GM12891 (cell line): ENCODE data around the gene ADAMTS17.

Source experiments
- DNase-seq: peaks from one replicate; pipeline ENCODE4 v3.0.0; 2011; ENCODE audit warnings: low spot score; ENCODE audit not compliant: insufficient read length
- FAIRE-seq: peaks from 2 replicates; lab custom pipeline; 2011; peaks lifted over from hg19 to GRCh38; lab: Jason Lieb, UNC
- PAX5 ChIP-seq: IDR thresholded peaks from 2 replicates; pipeline ENCODE4 v1.6.1; 2011; ENCODE audit warnings: low read length, moderate library complexity, mild to moderate bottlenecking; ENCODE audit not compliant: insufficient read depth, severe bottlenecking
- POLR2A ChIP-seq: IDR thresholded peaks from 2 replicates; pipeline ENCODE4 v1.6.1; 2011; ENCODE audit warnings: low read depth, low read length, control low read depth
- POLR2AphosphoS5 ChIP-seq: IDR thresholded peaks from 2 replicates; pipeline ENCODE4 v1.6.1; 2011; ENCODE audit warnings: low read depth, low read length, control low read depth
- POU2F2 ChIP-seq: IDR thresholded peaks from 2 replicates; pipeline ENCODE4 v1.6.1; 2011; ENCODE audit warnings: low read depth, mild to moderate bottlenecking, control low read depth, low read length, moderate library complexity
- SPI1 ChIP-seq: IDR thresholded peaks from 2 replicates; pipeline ENCODE4 v1.6.1; 2011; ENCODE audit warnings: low read depth, low read length, control low read depth
- TAF1 ChIP-seq: IDR thresholded peaks from 2 replicates; pipeline ENCODE4 v1.6.1; 2011; ENCODE audit warnings: low read depth, low read length, control low read depth

ADAMTS17 gene

DNA sequence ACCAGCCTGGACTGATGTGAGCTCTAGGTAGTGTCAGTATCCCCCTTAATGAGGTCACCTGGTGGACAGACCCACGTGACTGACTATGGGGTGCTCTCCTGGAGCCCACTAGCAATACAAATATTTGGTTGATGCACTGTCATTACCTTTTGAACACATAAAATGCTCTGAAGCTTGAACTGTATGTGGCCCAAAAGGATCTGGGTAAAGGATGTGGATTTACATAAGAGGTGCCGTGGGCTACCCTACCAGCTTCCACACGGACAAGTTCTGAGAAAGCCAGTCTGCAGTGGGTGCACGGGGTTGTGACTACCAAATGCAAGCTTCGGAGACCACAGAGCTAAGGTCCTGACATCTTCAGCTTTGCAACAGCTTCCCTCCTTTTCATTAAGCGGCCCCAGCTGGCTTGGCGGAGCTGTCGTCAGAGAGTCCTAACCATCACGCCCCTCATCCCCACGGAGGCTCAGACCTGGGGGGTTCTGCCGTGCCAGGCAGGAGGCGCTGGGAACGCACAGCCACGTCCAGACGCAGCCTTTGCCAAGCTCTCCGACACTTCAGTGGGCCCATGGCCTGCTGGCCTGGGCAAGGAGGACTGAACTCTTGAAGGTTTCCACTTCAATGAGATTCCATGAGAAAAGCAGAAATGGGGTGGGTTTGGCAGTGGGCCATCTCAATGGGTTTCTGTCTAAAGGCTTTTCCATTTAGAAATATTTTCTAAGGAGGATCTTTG is 228.3 kb downstream of the ADAMTS17 start:
- DNase-seq (no peak), FAIRE-seq (no peak)
- TF ChIP-seq POLR2A (no peak), POLR2AphosphoS5 (no peak), SPI1 (no peak), TAF1 (no peak), POU2F2 (no peak), PAX5 (no peak)

GRCh38 chr15:100112636-100113305 is 229.0 kb downstream of the ADAMTS17 start:
- TF ChIP-seq SPI1 (no peak), TAF1 (no peak), POLR2A (no peak)
- FAIRE-seq: no peak
- no peak for DNase-seq

- TF ChIP-seq POLR2A: no peak
- FAIRE-seq (no peak), DNase-seq (no peak)
These were observed 229.7 kb downstream of the ADAMTS17 start for GRCh38 chr15:100112061-100112420.

- TF ChIP-seq SPI1 (no peak), POU2F2 (no peak), PAX5 (no peak), POLR2A (no peak), POLR2AphosphoS5 (no peak), TAF1 (no peak)
- no peak for FAIRE-seq
- no peak for DNase-seq
These were observed 230.4 kb downstream of the ADAMTS17 start for GRCh38 chr15:100111125-100112060.

DNA sequence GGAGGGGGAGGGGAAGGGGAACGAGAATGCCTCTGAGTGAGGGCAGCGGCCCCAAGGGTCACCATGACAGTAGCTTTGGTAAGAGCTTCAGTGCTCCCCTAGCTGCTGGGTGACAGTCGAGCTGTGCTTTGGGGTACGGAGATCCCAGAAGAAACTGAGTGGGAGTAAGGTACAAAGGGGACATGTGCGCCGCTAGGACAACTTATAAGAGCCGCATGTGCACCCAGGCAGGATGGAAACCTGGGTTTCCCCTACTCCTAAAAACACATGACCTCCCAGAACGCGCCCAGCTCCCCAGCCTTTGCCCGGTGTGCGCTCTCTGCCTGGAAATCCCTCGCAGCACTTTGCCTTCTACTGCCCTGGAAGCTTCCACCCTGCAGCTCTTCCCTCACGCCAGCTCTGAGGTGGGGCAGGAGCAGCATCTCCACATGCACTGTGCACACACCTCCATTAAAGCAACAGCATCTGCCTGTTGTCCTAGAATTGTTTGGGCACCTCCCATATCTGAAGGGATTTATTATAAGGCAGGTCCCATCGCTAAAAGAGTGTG is 232.2 kb downstream of the ADAMTS17 start:
- no peak for DNase-seq
- no peak for FAIRE-seq
- TF ChIP-seq TAF1 (no peak), SPI1 (no peak), POLR2A (no peak), POU2F2 (no peak), PAX5 (no peak), POLR2AphosphoS5 (no peak)

DNA sequence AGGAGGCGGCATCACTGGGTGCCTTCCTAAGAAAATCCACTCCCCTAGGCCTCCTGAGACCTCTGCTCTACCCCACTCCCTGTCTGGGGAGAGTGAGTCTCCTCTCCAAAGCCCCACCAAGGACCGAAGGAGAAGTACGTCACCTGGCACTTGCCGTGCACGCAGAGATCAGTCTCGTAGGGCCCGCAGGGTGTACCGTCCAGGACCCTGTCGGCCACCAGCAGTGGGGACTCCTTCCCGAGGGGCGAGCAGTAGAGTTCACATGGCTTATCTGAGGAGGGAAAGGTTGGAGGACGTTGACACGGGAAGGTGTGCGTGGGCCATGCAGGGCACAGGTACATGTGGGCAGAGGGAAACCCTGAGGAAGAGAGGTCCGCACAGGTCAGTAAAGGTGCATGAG is 232.9 kb downstream of the ADAMTS17 start:
- DNase-seq (no peak), FAIRE-seq (no peak)
- TF ChIP-seq POU2F2 (no peak), TAF1 (no peak), SPI1 (no peak), POLR2A (no peak), PAX5 (no peak), POLR2AphosphoS5 (no peak)

DNA sequence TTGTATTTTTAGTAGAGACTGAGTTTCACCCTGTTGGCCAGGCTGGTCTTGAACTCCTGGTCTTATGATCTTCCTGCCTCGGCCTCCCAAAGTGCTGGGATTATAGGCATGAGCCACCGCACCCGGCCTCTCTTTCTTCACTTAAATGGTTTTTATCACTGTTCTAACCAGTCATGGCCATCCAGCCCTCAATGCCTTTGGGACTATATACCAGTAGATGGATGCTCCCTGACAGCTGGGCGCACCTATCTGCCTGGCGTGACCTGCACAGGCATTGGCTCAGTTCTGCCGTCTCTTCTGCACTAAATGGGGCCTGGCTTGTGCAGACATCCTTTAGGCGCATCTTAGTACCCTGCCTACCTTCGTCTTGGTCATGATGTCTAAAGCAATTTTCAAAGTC is 233.4 kb downstream of the ADAMTS17 start:
- FAIRE-seq (no peak), DNase-seq (no peak)
- no peak for TF ChIP-seq PAX5
- TF ChIP-seq TAF1: no peak
- TF ChIP-seq SPI1: no peak
- no peak for TF ChIP-seq POLR2A
- no peak for TF ChIP-seq POLR2AphosphoS5
- TF ChIP-seq POU2F2: no peak

- no peak for DNase-seq
- no peak for FAIRE-seq
- TF ChIP-seq POU2F2: no peak
- TF ChIP-seq POLR2AphosphoS5: no peak
- TF ChIP-seq SPI1: no peak
- TF ChIP-seq POLR2A: no peak
- TF ChIP-seq TAF1: no peak
- TF ChIP-seq PAX5: no peak
These were observed 234.1 kb downstream of the ADAMTS17 start for GRCh38 chr15:100107606-100108225.
